ENCODE results near the gene NEB.
"Not testable (repeated sequence)": the region's sequence is repeated elsewhere in the genome, so short reads cannot be mapped to it uniquely, and the experiment has no call there.

Gene NEB

GRCh38 chr2:151567006-151567405 lies 167.3 kb downstream of the NEB start:
- no peak overlapping the region for H3K27ac Mint-ChIP-seq
- no peak overlapping the region for H3K4me3 Mint-ChIP-seq
- no peaks in the 10 kb centered on the region for H3K9me3 Mint-ChIP-seq
- no peaks in the 10 kb centered on the region for H3K4me1 Mint-ChIP-seq (ENCODE audit: low read depth)
- H3K36me3 Mint-ChIP-seq (ENCODE audit: low read depth), result no peaks in the 10 kb centered on the region
- no peaks in the 10 kb centered on the region for H3K27me3 Mint-ChIP-seq

GRCh38 chr2:151562398-151562797 lies 171.9 kb downstream of the NEB start:
- Mint-ChIP-seq H3K36me3 (ENCODE audit: low read depth) (no peaks in the 10 kb centered on the region), H3K27me3 (no peaks in the 10 kb centered on the region), H3K4me3 (no peak overlapping the region), H3K9me3 (peaks cover 5% of the 10 kb centered on the region), H3K4me1 (ENCODE audit: low read depth) (no peaks in the 10 kb centered on the region), H3K27ac (no peak overlapping the region)

GRCh38 chr2:151560289-151560688 lies 174.0 kb downstream of the NEB start:
- Mint-ChIP-seq H3K27ac (no peak overlapping the region), H3K36me3 (ENCODE audit: low read depth) (no peaks in the 10 kb centered on the region), H3K27me3 (no peaks in the 10 kb centered on the region), H3K4me3 (no peak overlapping the region), H3K9me3 (peaks cover 5% of the 10 kb centered on the region), H3K4me1 (ENCODE audit: low read depth) (peaks cover 14% of the 10 kb centered on the region)

GRCh38 chr2:151559431-151559830 lies 174.8 kb downstream of the NEB start:
- H3K27me3 Mint-ChIP-seq; H3K4me3 Mint-ChIP-seq; H3K36me3 Mint-ChIP-seq (ENCODE audit: low read depth); H3K27ac Mint-ChIP-seq; H3K9me3 Mint-ChIP-seq: not testable (repeated sequence)
- peaks cover 14% of the 10 kb centered on the region for H3K4me1 Mint-ChIP-seq (ENCODE audit: low read depth)

GRCh38 chr2:151557883-151558282 lies 176.4 kb downstream of the NEB start:
- H3K4me1 Mint-ChIP-seq (ENCODE audit: low read depth), result peaks cover 14% of the 10 kb centered on the region
- H3K27me3 Mint-ChIP-seq, H3K9me3 Mint-ChIP-seq: not testable (repeated sequence)

GRCh38 chr2:151556121-151556520 lies 178.2 kb downstream of the NEB start:
- Mint-ChIP-seq H3K4me1 (ENCODE audit: low read depth) (peaks cover 14% of the 10 kb centered on the region), H3K36me3 (ENCODE audit: low read depth) (peaks cover 8% of the 10 kb centered on the region), H3K4me3 (no peak overlapping the region), H3K27me3 (no peaks in the 10 kb centered on the region), H3K27ac (no peak overlapping the region), H3K9me3 (peaks cover 8% of the 10 kb centered on the region)

More at GRCh38 chr2:151557883-151558282, 176.4 kb downstream of the NEB start:
- H3K27ac Mint-ChIP-seq; H3K36me3 Mint-ChIP-seq (ENCODE audit: low read depth); H3K4me3 Mint-ChIP-seq: not testable (repeated sequence)

GRCh38 chr2:151552287-151552686 lies 182.0 kb downstream of the NEB start:
- peaks cover 8% of the 10 kb centered on the region for H3K36me3 Mint-ChIP-seq (ENCODE audit: low read depth)
- H3K27me3 Mint-ChIP-seq, result no peaks in the 10 kb centered on the region
- H3K4me1 Mint-ChIP-seq (ENCODE audit: low read depth), result peaks cover 14% of the 10 kb centered on the region
- H3K27ac Mint-ChIP-seq, result no peak overlapping the region
- no peak overlapping the region for H3K4me3 Mint-ChIP-seq
- peaks cover 3% of the 10 kb centered on the region for H3K9me3 Mint-ChIP-seq

- Mint-ChIP-seq H3K4me1 (ENCODE audit: low read depth) (peaks cover 13% of the 10 kb centered on the region), H3K27ac (no peak overlapping the region), H3K9me3 (peaks cover 3% of the 10 kb centered on the region), H3K4me3 (no peak overlapping the region), H3K27me3 (no peaks in the 10 kb centered on the region), H3K36me3 (ENCODE audit: low read depth) (peaks cover 8% of the 10 kb centered on the region)
These were observed 182.7 kb downstream of the NEB start for GRCh38 chr2:151551556-151551955.

- Mint-ChIP-seq H3K36me3 (ENCODE audit: low read depth) (peaks cover 8% of the 10 kb centered on the region), H3K27ac (no peak overlapping the region), H3K27me3 (no peaks in the 10 kb centered on the region), H3K9me3 (peaks cover 3% of the 10 kb centered on the region), H3K4me3 (no peak overlapping the region), H3K4me1 (ENCODE audit: low read depth) (no peaks in the 10 kb centered on the region)
These were observed 185.1 kb downstream of the NEB start for GRCh38 chr2:151549191-151549590.

- H3K4me3 Mint-ChIP-seq, result no peak overlapping the region
- no peaks in the 10 kb centered on the region for H3K36me3 Mint-ChIP-seq (ENCODE audit: low read depth)
- H3K27me3 Mint-ChIP-seq, result no peaks in the 10 kb centered on the region
- no peaks in the 10 kb centered on the region for H3K9me3 Mint-ChIP-seq
- H3K27ac Mint-ChIP-seq, result no peak overlapping the region
- H3K4me1 Mint-ChIP-seq (ENCODE audit: low read depth), result no peaks in the 10 kb centered on the region
These were observed 189.8 kb downstream of the NEB start for GRCh38 chr2:151544449-151544848.

GRCh38 chr2:151543876-151544275 lies 190.4 kb downstream of the NEB start:
- no peak overlapping the region for H3K27ac Mint-ChIP-seq
- H3K36me3 Mint-ChIP-seq (ENCODE audit: low read depth), result no peaks in the 10 kb centered on the region
- no peaks in the 10 kb centered on the region for H3K27me3 Mint-ChIP-seq
- H3K4me1 Mint-ChIP-seq (ENCODE audit: low read depth), result no peaks in the 10 kb centered on the region
- no peak overlapping the region for H3K4me3 Mint-ChIP-seq
- no peaks in the 10 kb centered on the region for H3K9me3 Mint-ChIP-seq

- H3K27ac Mint-ChIP-seq, result no peak overlapping the region
- H3K9me3 Mint-ChIP-seq, result no peaks in the 10 kb centered on the region
- peaks cover 4% of the 10 kb centered on the region for H3K36me3 Mint-ChIP-seq (ENCODE audit: low read depth)
- no peaks in the 10 kb centered on the region for H3K27me3 Mint-ChIP-seq
- H3K4me3 Mint-ChIP-seq, result no peak overlapping the region
- no peaks in the 10 kb centered on the region for H3K4me1 Mint-ChIP-seq (ENCODE audit: low read depth)
These were observed 200.3 kb downstream of the NEB start for GRCh38 chr2:151534001-151534400.

GRCh38 chr2:151533127-151533526 lies 201.1 kb downstream of the NEB start:
- Mint-ChIP-seq H3K4me1 (ENCODE audit: low read depth) (no peaks in the 10 kb centered on the region), H3K27me3 (no peaks in the 10 kb centered on the region), H3K27ac (no peak overlapping the region), H3K9me3 (no peaks in the 10 kb centered on the region), H3K36me3 (ENCODE audit: low read depth) (peaks cover 4% of the 10 kb centered on the region), H3K4me3 (no peak overlapping the region)

GRCh38 chr2:151526572-151527090 lies 207.6 kb downstream of the NEB start:
- no peaks in the 10 kb centered on the region for H3K9me3 Mint-ChIP-seq
- H3K27me3 Mint-ChIP-seq, result no peaks in the 10 kb centered on the region
- H3K27ac Mint-ChIP-seq, result no peak overlapping the region
- no peaks in the 10 kb centered on the region for H3K4me1 Mint-ChIP-seq (ENCODE audit: low read depth)
- no peak overlapping the region for H3K4me3 Mint-ChIP-seq
- H3K36me3 Mint-ChIP-seq (ENCODE audit: low read depth), result no peaks in the 10 kb centered on the region

GRCh38 chr2:151525821-151526373 lies 208.4 kb downstream of the NEB start:
- no peak overlapping the region for H3K4me3 Mint-ChIP-seq
- H3K27ac Mint-ChIP-seq, result no peak overlapping the region
- no peaks in the 10 kb centered on the region for H3K9me3 Mint-ChIP-seq
- H3K27me3 Mint-ChIP-seq, result no peaks in the 10 kb centered on the region
- no peaks in the 10 kb centered on the region for H3K36me3 Mint-ChIP-seq (ENCODE audit: low read depth)
- H3K4me1 Mint-ChIP-seq (ENCODE audit: low read depth), result no peaks in the 10 kb centered on the region

- no peaks in the 10 kb centered on the region for H3K27me3 Mint-ChIP-seq
- H3K4me3 Mint-ChIP-seq, result no peak overlapping the region
- H3K9me3 Mint-ChIP-seq, result no peaks in the 10 kb centered on the region
- no peak overlapping the region for H3K27ac Mint-ChIP-seq
- no peaks in the 10 kb centered on the region for H3K4me1 Mint-ChIP-seq (ENCODE audit: low read depth)
- no peaks in the 10 kb centered on the region for H3K36me3 Mint-ChIP-seq (ENCODE audit: low read depth)
These were observed 210.4 kb downstream of the NEB start for GRCh38 chr2:151523850-151524249.
